A673 (cell line): ENCODE measurements around the gene SLC12A2. TPM values are rescaled to one million over a fixed set of nuclear protein-coding genes. Genes with fewer than 3 reads are reported as not detected.

Experiments
- BruUV-seq: library from RNA; stranded (reverse); fragments of 400-500 nt; replicated peaks from 2 replicates; lab custom pipeline; 2021; lab: Mats Ljungman, UMichigan
- CTCF ChIA-PET: fragments of 300-600 bp; sonication (Branson Sonifier 250); formaldehyde crosslinking; loops from one replicate; lab custom pipeline; 2022; ENCODE audit warnings: antibody characterized with exemption; lab: Charles Lee
- POLR2A ChIA-PET: fragments of 300-600 bp; sonication (Branson Sonifier 250); formaldehyde crosslinking; loops from one replicate; lab custom pipeline; 2022; ENCODE audit warnings: antibody characterized with exemption; ENCODE audit not compliant: low non-redundant PET; lab: Charles Lee
- DNase-seq: peaks from one replicate; pipeline ENCODE4 v3.0.0-alpha.2; 2015; ENCODE audit warnings: low spot score
- H3K27ac ChIP-seq: fragments of 200-600 bp; sonication (generic); 2 replicates; pipeline ENCODE4 v1.5.1; 2016; ENCODE audit warnings: mixed run types, low read depth, mild to moderate bottlenecking, mixed read lengths, antibody characterized with exemption, low read length; ENCODE audit not compliant: poor library complexity, severe bottlenecking
- H3K27me3 ChIP-seq: fragments of 200-600 bp; sonication (generic); replicated peaks from 2 replicates; pipeline ENCODE4 v1.6.1; 2017; ENCODE audit warnings: mixed run types, low read depth, mild to moderate bottlenecking, mixed read lengths, antibody characterized with exemption, low read length; ENCODE audit not compliant: insufficient read depth, poor library complexity
- H3K36me3 ChIP-seq: fragments of 200-600 bp; sonication (generic); 2 replicates; pipeline ENCODE4 v1.6.1; 2016; ENCODE audit warnings: mixed run types, mild to moderate bottlenecking, mixed read lengths, antibody characterized with exemption, low read length; ENCODE audit not compliant: insufficient read depth, poor library complexity, severe bottlenecking
- H3K4me1 ChIP-seq: fragments of 200-600 bp; sonication (generic); 2 replicates; pipeline ENCODE4 v1.6.1; 2017; ENCODE audit warnings: mixed run types, mild to moderate bottlenecking, mixed read lengths, antibody characterized with exemption, low read length; ENCODE audit not compliant: insufficient read depth, poor library complexity, severe bottlenecking
- H3K4me3 ChIP-seq: fragments of 200-600 bp; sonication (generic); 2 replicates; pipeline ENCODE4 v1.5.1; 2016; ENCODE audit warnings: low read depth, mixed run types, mild to moderate bottlenecking, mixed read lengths, low read length; ENCODE audit not compliant: poor library complexity, severe bottlenecking
- H3K9me3 ChIP-seq: fragments of 200-600 bp; sonication (generic); 2 replicates; pipeline ENCODE4 v1.6.1; 2016; ENCODE audit warnings: mixed run types, low read depth, mild to moderate bottlenecking, mixed read lengths, antibody characterized with exemption, low read length; ENCODE audit not compliant: poor library complexity, severe bottlenecking
- EZH2 ChIP-seq: fragments of 200-600 bp; sonication (generic); IDR thresholded peaks from 2 replicates; pipeline ENCODE4 v1.6.1; 2017; ENCODE audit warnings: borderline replicate concordance, low read depth, mild to moderate bottlenecking, mixed read lengths, antibody characterized with exemption, low read length; ENCODE audit not compliant: poor library complexity, severe bottlenecking
- intact Hi-C: fragments of 100-400 bp; cut with micrococcal nuclease; formaldehyde crosslinking; loops from one replicate; pipeline ENCODE4 v1.10.0; 2022; ENCODE audit not compliant: unreplicated experiment
- total RNA-seq: library from RNA; stranded (reverse); gene quantifications from 2 replicates; pipeline ENCODE4 v1.2.3, GENCODE V29; 2021
- TF ChIP-seq, protein P1 (sequence below): fragments of 300-800, 200-600 bp; sonication (generic); conservative IDR thresholded peaks from 2 replicates; pipeline ENCODE4 v1.5.1; 2017; ENCODE audit warnings: low read depth, mild to moderate bottlenecking, antibody characterized with exemption, low read length, moderate library complexity, mixed read lengths

Gene SLC12A2
- total RNA-seq, 1 experiment from 2014 or later, result 10.4 TPM

- POLR2A ChIA-PET, result no interaction called here
- no peak overlapping the region for H3K27ac ChIP-seq
- CTCF ChIA-PET, result no interaction called here
- no peak for DNase-seq
- H3K27me3 ChIP-seq, result no peaks in the 10 kb centered on the region
- H3K36me3 ChIP-seq, result no peaks in the 10 kb centered on the region
- TF ChIP-seq EZH2, result no peak
- TF ChIP-seq, protein P1, sequence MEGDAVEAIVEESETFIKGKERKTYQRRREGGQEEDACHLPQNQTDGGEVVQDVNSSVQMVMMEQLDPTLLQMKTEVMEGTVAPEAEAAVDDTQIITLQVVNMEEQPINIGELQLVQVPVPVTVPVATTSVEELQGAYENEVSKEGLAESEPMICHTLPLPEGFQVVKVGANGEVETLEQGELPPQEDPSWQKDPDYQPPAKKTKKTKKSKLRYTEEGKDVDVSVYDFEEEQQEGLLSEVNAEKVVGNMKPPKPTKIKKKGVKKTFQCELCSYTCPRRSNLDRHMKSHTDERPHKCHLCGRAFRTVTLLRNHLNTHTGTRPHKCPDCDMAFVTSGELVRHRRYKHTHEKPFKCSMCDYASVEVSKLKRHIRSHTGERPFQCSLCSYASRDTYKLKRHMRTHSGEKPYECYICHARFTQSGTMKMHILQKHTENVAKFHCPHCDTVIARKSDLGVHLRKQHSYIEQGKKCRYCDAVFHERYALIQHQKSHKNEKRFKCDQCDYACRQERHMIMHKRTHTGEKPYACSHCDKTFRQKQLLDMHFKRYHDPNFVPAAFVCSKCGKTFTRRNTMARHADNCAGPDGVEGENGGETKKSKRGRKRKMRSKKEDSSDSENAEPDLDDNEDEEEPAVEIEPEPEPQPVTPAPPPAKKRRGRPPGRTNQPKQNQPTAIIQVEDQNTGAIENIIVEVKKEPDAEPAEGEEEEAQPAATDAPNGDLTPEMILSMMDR, result no peak
- no TSS peak for BruUV-seq
- no peaks in the 10 kb centered on the region for H3K4me1 ChIP-seq
- no peaks in the 10 kb centered on the region for H3K9me3 ChIP-seq
- intact Hi-C loops, result no loop called here
- no peak overlapping the region for H3K4me3 ChIP-seq
Measured at GRCh38 chr5:128074171-128074570, 9.4 kb upstream of the SLC12A2 start.

- H3K36me3 ChIP-seq, result no peaks in the 10 kb centered on the region
- intact Hi-C loops, result no loop called here
- TF ChIP-seq, protein P1, result no peak
- no peak for TF ChIP-seq EZH2
- BruUV-seq, result no TSS peak
- no peaks in the 10 kb centered on the region for H3K9me3 ChIP-seq
- CTCF ChIA-PET, result no interaction called here
- H3K27ac ChIP-seq, result no peak overlapping the region
- H3K4me3 ChIP-seq, result no peak overlapping the region
- no peaks in the 10 kb centered on the region for H3K4me1 ChIP-seq
- no peak for DNase-seq
- POLR2A ChIA-PET, result no interaction called here
- H3K27me3 ChIP-seq, result no peaks in the 10 kb centered on the region
Measured at GRCh38 chr5:128074953-128075352, 8.6 kb upstream of the SLC12A2 start.

GRCh38 chr5:128077526-128077925 lies 6.0 kb upstream of the SLC12A2 start:
- no peaks in the 10 kb centered on the region for H3K36me3 ChIP-seq
- ChIA-PET POLR2A (interaction anchor here (0.7 kb wide), 1 partner anchor 688 kb away, joined by 3 read pairs; no protein-coding TSS in a partner anchor), CTCF (no interaction called here)
- H3K9me3 ChIP-seq, result no peaks in the 10 kb centered on the region
- BruUV-seq, result no TSS peak
- DNase-seq, result no peak
- no peak for TF ChIP-seq EZH2
- TF ChIP-seq, protein P1, result no peak
- peaks cover 5% of the 10 kb centered on the region for H3K27me3 ChIP-seq
- no peak overlapping the region for H3K4me3 ChIP-seq
- intact Hi-C loops, result no loop called here
- H3K4me1 ChIP-seq, result no peaks in the 10 kb centered on the region
- no peak overlapping the region for H3K27ac ChIP-seq
